Endothelial cell of umbilical vein (primary cell): ENCODE measurements around the gene EPC2. TPM values are rescaled to one million over a fixed set of nuclear protein-coding genes. Genes with fewer than 3 reads are reported as not detected.

Experiments
- BruUV-seq: library from RNA; stranded (reverse); fragments of 400-500 nt; replicated peaks from 2 replicates; lab custom pipeline; 2021; lab: Mats Ljungman, UMichigan
- CTCF ChIA-PET: fragments of 300-600, 350-600 bp; sonication (Branson Sonifier 250); formaldehyde crosslinking; loops from one replicate; lab custom pipeline; 2021; ENCODE audit warnings: antibody characterized with exemption, inconsistent platforms; lab: Charles Lee
- POLR2A ChIA-PET: fragments of 300-600, 350-600 bp; sonication (Branson Sonifier 250); formaldehyde crosslinking; loops from one replicate; lab custom pipeline; 2021; ENCODE audit warnings: antibody characterized with exemption, inconsistent platforms; lab: Charles Lee
- DNase-seq: peaks from one replicate; pipeline ENCODE4 v3.0.0-alpha.2; 2011; ENCODE audit warnings: low read depth, low spot score
- FAIRE-seq: peaks from 2 replicates; lab custom pipeline; 2011; peaks lifted over from hg19 to GRCh38; lab: Jason Lieb, UNC
- H2AFZ ChIP-seq: 2 replicates; pipeline ENCODE4 v1.6.0; 2012; ENCODE audit warnings: low read depth, low read length, control low read depth, inconsistent platforms
- H3K27ac ChIP-seq: 2 replicates; pipeline ENCODE4 v1.5.1; 2011; ENCODE audit warnings: low read depth, mild to moderate bottlenecking, control low read depth, low read length, moderate library complexity; ENCODE audit not compliant: insufficient read depth
- H3K27me3 ChIP-seq, 2 experiments: 2 replicates each; pipeline versions ENCODE4 v1.6.0 to v1.6.1; 2011; ENCODE audit warnings: low read length in 2 of 2, mixed read lengths in 1 of 2; ENCODE audit not compliant: control insufficient read depth in 2 of 2, insufficient read depth in 2 of 2
- H3K36me3 ChIP-seq, 2 experiments: 2 replicates in 1 of 2; 3 replicates in 1 of 2; pipeline ENCODE4 v1.5.1; 2011; ENCODE audit warnings: low read length in 2 of 2, mild to moderate bottlenecking in 1 of 2, moderate library complexity in 1 of 2; ENCODE audit not compliant: control insufficient read depth in 2 of 2, insufficient read depth in 2 of 2; ENCODE audit errors: extremely low read depth in 1 of 2
- H3K4me1 ChIP-seq: 3 replicates; pipeline ENCODE4 v1.5.1; 2011; ENCODE audit warnings: mild to moderate bottlenecking, low read length; ENCODE audit not compliant: control insufficient read depth, insufficient read depth; ENCODE audit errors: extremely low read depth
- H3K4me2 ChIP-seq: 2 replicates; pipeline ENCODE4 v1.6.1; 2011; ENCODE audit warnings: low read length, control low read depth, mixed read lengths; ENCODE audit not compliant: insufficient read depth
- H3K4me3 ChIP-seq, 3 experiments: fragments of 200-600 bp in 1 of 3; sonication (generic), shearing (Covaris generic) in 1 of 3; replicated peaks in 1 of 3; 2 replicates each; pipeline ENCODE4 v1.5.1; 2011 to 2016; ENCODE audit warnings: control low read depth in 3 of 3, low read length in 3 of 3, mild to moderate bottlenecking in 2 of 3, inconsistent platforms in 1 of 3, low read depth in 1 of 3, moderate library complexity in 1 of 3; ENCODE audit not compliant: insufficient read depth in 1 of 3
- H3K79me2 ChIP-seq: 2 replicates; pipeline ENCODE4 v1.6.0; 2012; ENCODE audit warnings: low read length, inconsistent platforms; ENCODE audit not compliant: control insufficient read depth, insufficient read depth
- H3K9ac ChIP-seq: replicated peaks from 2 replicates; pipeline ENCODE3; 2011; ENCODE audit warnings: low read length, control low read depth; ENCODE audit not compliant: insufficient read depth; ENCODE audit errors: extremely low read depth
- H3K9me1 ChIP-seq: replicated peaks from 3 replicates; pipeline ENCODE4 v1.6.0; 2011; ENCODE audit warnings: mild to moderate bottlenecking, low read length; ENCODE audit not compliant: control insufficient read depth, insufficient read depth; ENCODE audit errors: extremely low read depth
- H3K9me3 ChIP-seq: replicated peaks from 2 replicates; pipeline ENCODE4 v1.5.1; 2012; ENCODE audit warnings: low read length, inconsistent platforms; ENCODE audit not compliant: control insufficient read depth, insufficient read depth
- H4K20me1 ChIP-seq: replicated peaks from 2 replicates; pipeline ENCODE3; 2011; ENCODE audit warnings: mild to moderate bottlenecking, low read length; ENCODE audit not compliant: control insufficient read depth, insufficient read depth; ENCODE audit errors: extremely low read depth
- CTCF ChIP-seq, 2 donors: IDR thresholded peaks; 1 replicate in 1 of 2; 2 replicates in 1 of 2; pipeline ENCODE4 v1.5.1; 2011; ENCODE audit warnings: low read length in 2 of 2, mild to moderate bottlenecking in 2 of 2, moderate library complexity in 2 of 2, control low read depth in 1 of 2, inconsistent platforms in 1 of 2, low read depth in 1 of 2; ENCODE audit not compliant: insufficient read depth in 1 of 2; ENCODE audit errors: extremely low read depth in 1 of 2
- EZH2 ChIP-seq: IDR thresholded peaks from 2 replicates; pipeline ENCODE4 v1.6.1; 2012; ENCODE audit warnings: borderline replicate concordance, low read depth, mild to moderate bottlenecking, moderate library complexity, low read length, inconsistent platforms; ENCODE audit not compliant: severe bottlenecking
- FOS ChIP-seq: IDR thresholded peaks from 2 replicates; pipeline ENCODE4 v1.6.1; 2011; ENCODE audit warnings: mild to moderate bottlenecking, low read length, moderate library complexity, borderline replicate concordance; ENCODE audit not compliant: insufficient read depth
- GATA2 ChIP-seq: IDR thresholded peaks from 2 replicates; pipeline ENCODE4 v1.7.0; 2011; ENCODE audit warnings: low read depth, mild to moderate bottlenecking, moderate library complexity, mixed read lengths, low read length; ENCODE audit not compliant: insufficient read length, insufficient read depth
- JUN ChIP-seq: IDR thresholded peaks from 2 replicates; pipeline ENCODE4 v1.6.1; 2011; ENCODE audit warnings: borderline replicate concordance, low read depth; ENCODE audit not compliant: insufficient read length, insufficient read depth
- MYC ChIP-seq: IDR thresholded peaks from one replicate; pipeline ENCODE4 v1.6.1; 2011; ENCODE audit warnings: mild to moderate bottlenecking, low read depth, low read length
- POLR2A ChIP-seq: IDR thresholded peaks from 2 replicates; pipeline ENCODE4 v1.6.1; 2012; ENCODE audit warnings: low read depth, mild to moderate bottlenecking, control low read depth, low read length
- POLR2AphosphoS5 ChIP-seq: IDR thresholded peaks from 2 replicates; pipeline ENCODE4 v1.6.1; 2012; ENCODE audit warnings: low read depth, mild to moderate bottlenecking, control low read depth, low read length, moderate library complexity; ENCODE audit not compliant: insufficient read depth
- dilution Hi-C: fragments of 300-500 bp; cut with MboI; formaldehyde crosslinking; loops from one replicate; pipeline ENCODE4 v1.15.0; 2019; ENCODE audit warnings: low sequenced_read_pairs; ENCODE audit not compliant: extremely low pct_ligation_motif_present
- intact Hi-C: fragments of 100-400 bp; cut with micrococcal nuclease; formaldehyde crosslinking; loops from one replicate; pipeline ENCODE4 v1.10.0; 2022
- polyA plus RNA-seq, 4 experiments: library from polyadenylated mRNA; depleted of rRNA in 3 of 4; stranded (reverse) in 3 of 4; unstranded in 1 of 4; fragments of >200 nt; gene quantifications; 2 replicates each; pipeline versions ENCODE4 v1.2.1 to v1.2.3, GENCODE V29; 2011 to 2012; ENCODE audit warnings: missing spikeins in 1 of 4
- total RNA-seq: library from RNA; stranded (reverse); gene quantifications from 2 replicates; pipeline ENCODE4 v1.2.3, GENCODE V29; 2021
- TF ChIP-seq, protein P1 (sequence below): IDR thresholded peaks from 2 replicates; pipeline ENCODE4 v1.6.1; 2011; ENCODE audit not compliant: insufficient read depth, insufficient read length

The EPC2 gene
- total and polyA plus RNA-seq, 2 donors (not counting 3 experiments of a cell fraction or from before 2014, with no cell fraction given): 15.1 to 25.2 TPM

DNA sequence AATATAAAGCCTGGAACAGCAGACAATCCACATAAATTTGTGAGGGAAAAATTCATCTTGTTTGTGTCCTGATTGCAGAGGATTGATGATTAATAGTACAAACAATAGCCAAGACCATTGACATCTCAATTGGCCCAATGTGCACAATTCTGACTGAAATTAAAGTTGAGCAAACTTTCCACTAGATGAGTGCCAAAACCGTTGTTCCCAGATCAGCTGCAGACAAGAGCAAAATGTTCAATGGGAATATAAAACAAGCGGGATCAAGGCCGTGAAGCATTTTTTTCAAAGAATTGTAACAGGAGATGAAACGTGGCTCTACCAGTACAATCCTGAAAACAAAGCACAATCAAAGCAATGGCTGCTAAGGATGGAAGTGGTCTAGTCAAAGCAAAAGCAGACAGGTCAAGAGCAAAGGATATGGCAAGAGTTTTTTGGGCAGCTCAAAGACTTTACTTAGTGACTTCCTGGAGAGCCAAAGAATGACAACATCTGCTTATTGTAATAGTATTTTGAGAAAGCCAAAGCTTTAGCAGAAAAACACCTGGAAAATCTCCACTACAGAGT, 174.6 kb downstream of the EPC2 start:
- FAIRE-seq: no peak
- H3K4me3 ChIP-seq: no peak overlapping the region
- H3K27me3 ChIP-seq: peaks cover 3 to 8% of the 10 kb centered on the region in 2 experiments
- H3K79me2 ChIP-seq: no peaks in the 10 kb centered on the region
- H3K9me1 ChIP-seq: no peaks in the 10 kb centered on the region
- H3K9me3 ChIP-seq: no peaks in the 10 kb centered on the region
- dilution Hi-C loops: no loop called here
- ChIA-PET POLR2A (no interaction called here), CTCF (no interaction called here)
- no peak for DNase-seq
- H3K4me1 ChIP-seq: peaks cover 2% of the 10 kb centered on the region
- H3K36me3 ChIP-seq: no peaks in the 10 kb centered on the region
- no peak overlapping the region for H3K27ac ChIP-seq
- no peak overlapping the region for H3K9ac ChIP-seq
- H4K20me1 ChIP-seq: no peaks in the 10 kb centered on the region
- no peak for TF ChIP-seq MYC
- TF ChIP-seq, protein P1, sequence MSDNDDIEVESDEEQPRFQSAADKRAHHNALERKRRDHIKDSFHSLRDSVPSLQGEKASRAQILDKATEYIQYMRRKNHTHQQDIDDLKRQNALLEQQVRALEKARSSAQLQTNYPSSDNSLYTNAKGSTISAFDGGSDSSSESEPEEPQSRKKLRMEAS: no peak
- TF ChIP-seq POLR2A: no peak
- TF ChIP-seq EZH2: no peak
- TF ChIP-seq FOS: no peak
- no peak for TF ChIP-seq CTCF (IDR thresholded peaks at IDR 0.05; ENCODE audit: extremely low read depth in 1 of 2, insufficient read depth in 1 of 2, low read depth in 1 of 2, low read length in 2 of 2)
- TF ChIP-seq GATA2: no peak
- no peak for TF ChIP-seq POLR2AphosphoS5
- no peak for TF ChIP-seq JUN
- no peak overlapping the region for H2AFZ ChIP-seq
- BruUV-seq: no TSS peak
- no peak overlapping the region for H3K4me2 ChIP-seq
- intact Hi-C loops: no loop called here
